OCI-LY7 (cell line): ENCODE data around the gene NEK2.

Experiments
- CTCF ChIP-seq: fragments of 200-600 bp; sonication (generic); conservative IDR thresholded peaks from 2 replicates; pipeline ENCODE4 v1.5.1; 2014; ENCODE audit warnings: mild to moderate bottlenecking, antibody characterized with exemption, low read length, moderate library complexity, mixed read lengths
- EZH2phosphoT487 ChIP-seq: fragments of 200-600 bp; sonication (generic); IDR thresholded peaks from 2 replicates; pipeline ENCODE4 v1.6.1; 2018; ENCODE audit warnings: low read depth, borderline replicate concordance, mild to moderate bottlenecking, mixed run types, antibody characterized with exemption, low read length, moderate library complexity, mixed read lengths

GRCh38 chr1:211614615-211615014 is 60.8 kb downstream of the NEK2 start:
- TF ChIP-seq CTCF (no peak), EZH2phosphoT487 (no peak)
